Kasumi-1 (cell line): ENCODE measurements around the gene PSMD12.
"Not testable (repeated sequence)": the region's sequence is repeated elsewhere in the genome, so short reads cannot be mapped to it uniquely, and the experiment has no call there.

Experiments
- DNase-seq, 2 experiments: peaks; one replicate each; lab custom pipeline; 2025; lab: John Stamatoyannopoulos, UW

PSMD12 gene

GRCh38 chr17:67310406-67310805 is 56.0 kb downstream of the PSMD12 start:
- DNase-seq = no peak

- DNase-seq = not testable (repeated sequence)
Observed at GRCh38 chr17:67305446-67306235, 60.7 kb downstream of the PSMD12 start.

- DNase-seq = no peak
Observed at GRCh38 chr17:67297454-67297960, 68.9 kb downstream of the PSMD12 start.

GRCh38 chr17:67294451-67295199 is 71.8 kb downstream of the PSMD12 start:
- no peak for DNase-seq

GRCh38 chr17:67293251-67294203 is 72.8 kb downstream of the PSMD12 start:
- peak; percentile 98 to 99 for DNase-seq

- DNase-seq = no peak
Observed at GRCh38 chr17:67290711-67291291, 75.6 kb downstream of the PSMD12 start.

GRCh38 chr17:67290244-67290643 is 76.1 kb downstream of the PSMD12 start:
- no peak for DNase-seq

GRCh38 chr17:67289181-67289876 is 77.0 kb downstream of the PSMD12 start:
- DNase-seq = no peak
